OCI-LY1 (cell line): ENCODE measurements around the gene AVP.
"Not testable (repeated sequence)": the region's sequence is repeated elsewhere in the genome, so short reads cannot be mapped to it uniquely, and the experiment has no call there.

Experiments
- H2AFZ ChIP-seq: fragments of 200-600 bp; sonication (generic), shearing (Covaris generic); 2 replicates; pipeline ENCODE4 v1.6.0; 2014; ENCODE audit warnings: antibody characterized with exemption, mild to moderate bottlenecking, low read length
- H3F3A ChIP-seq: fragments of 200-600 bp; sonication (generic), shearing (Covaris generic); 2 replicates; pipeline ENCODE4 v1.6.0; 2014; ENCODE audit warnings: mild to moderate bottlenecking, antibody characterized with exemption, low read length, moderate library complexity; ENCODE audit not compliant: insufficient read depth
- H3K27ac ChIP-seq: fragments of 200-600 bp; sonication (generic); 2 replicates; pipeline ENCODE4 v1.5.1; 2014; ENCODE audit warnings: low read length, mixed run types, mild to moderate bottlenecking, low read depth; ENCODE audit not compliant: poor library complexity, severe bottlenecking
- H3K27me3 ChIP-seq: fragments of 200-600 bp; sonication (generic); 2 replicates; pipeline ENCODE4 v1.6.0; 2014; ENCODE audit warnings: antibody characterized with exemption, mild to moderate bottlenecking, low read length, moderate library complexity; ENCODE audit not compliant: insufficient read depth
- H3K36me3 ChIP-seq: fragments of 200-600 bp; sonication (generic); 2 replicates; pipeline ENCODE4 v1.6.1; 2014; ENCODE audit warnings: mild to moderate bottlenecking, antibody characterized with exemption, low read length, moderate library complexity, mixed read lengths; ENCODE audit not compliant: insufficient read depth
- H3K4me1 ChIP-seq: fragments of 200-600 bp; sonication (generic); 2 replicates; pipeline ENCODE4 v1.5.1; 2014; ENCODE audit warnings: mild to moderate bottlenecking, low read length, moderate library complexity; ENCODE audit not compliant: insufficient read depth, severe bottlenecking
- H3K4me2 ChIP-seq: fragments of 200-600 bp; sonication (generic), shearing (Covaris generic); 2 replicates; pipeline ENCODE4 v1.6.1; 2014; ENCODE audit warnings: low read length
- H3K4me3 ChIP-seq: fragments of 200-600 bp; sonication (generic); 2 replicates; pipeline ENCODE4 v1.5.1; 2014; ENCODE audit warnings: low read length, low read depth, mild to moderate bottlenecking, mixed read lengths; ENCODE audit not compliant: poor library complexity, severe bottlenecking
- H3K79me2 ChIP-seq: fragments of 200-600 bp; shearing (Covaris generic); 2 replicates; pipeline ENCODE4 v1.6.1; 2016; ENCODE audit warnings: mixed run types, low read length, mixed read lengths; ENCODE audit not compliant: insufficient read depth
- H3K9ac ChIP-seq: fragments of 200-600 bp; sonication (generic), shearing (Covaris generic); 2 replicates; pipeline ENCODE4 v1.6.1; 2014; ENCODE audit warnings: mild to moderate bottlenecking, low read length, mixed read lengths
- H3K9me2 ChIP-seq: fragments of 200-600 bp; sonication (generic), shearing (Covaris generic); 2 replicates; pipeline ENCODE4 v1.6.1; 2014; ENCODE audit warnings: low read depth, mild to moderate bottlenecking, low read length, mixed read lengths
- H3K9me3 ChIP-seq: fragments of 200-600 bp; shearing (Covaris generic); 2 replicates; pipeline ENCODE4 v1.6.1; 2014; ENCODE audit warnings: low read length, mixed read lengths
- H4K20me1 ChIP-seq: fragments of 200-600 bp; sonication (generic), shearing (Covaris generic); 2 replicates; pipeline ENCODE4 v1.6.0; 2016; ENCODE audit warnings: mild to moderate bottlenecking, low read length; ENCODE audit not compliant: insufficient read depth
- EZH2 ChIP-seq: fragments of 200-600 bp; sonication (generic), shearing (Covaris generic); IDR thresholded peaks from 2 replicates; pipeline ENCODE4 v1.8.0; 2017; ENCODE audit warnings: borderline replicate concordance, mixed run types, mild to moderate bottlenecking, antibody characterized with exemption, low read length, moderate library complexity, mixed read lengths
- TF ChIP-seq, protein P1 (sequence below): fragments of 200-600 bp; sonication (generic), shearing (Covaris generic); IDR thresholded peaks from 2 replicates; pipeline ENCODE4 v1.5.1; 2017; ENCODE audit warnings: mild to moderate bottlenecking, antibody characterized with exemption, low read length, moderate library complexity, mixed read lengths

Gene AVP

DNA sequence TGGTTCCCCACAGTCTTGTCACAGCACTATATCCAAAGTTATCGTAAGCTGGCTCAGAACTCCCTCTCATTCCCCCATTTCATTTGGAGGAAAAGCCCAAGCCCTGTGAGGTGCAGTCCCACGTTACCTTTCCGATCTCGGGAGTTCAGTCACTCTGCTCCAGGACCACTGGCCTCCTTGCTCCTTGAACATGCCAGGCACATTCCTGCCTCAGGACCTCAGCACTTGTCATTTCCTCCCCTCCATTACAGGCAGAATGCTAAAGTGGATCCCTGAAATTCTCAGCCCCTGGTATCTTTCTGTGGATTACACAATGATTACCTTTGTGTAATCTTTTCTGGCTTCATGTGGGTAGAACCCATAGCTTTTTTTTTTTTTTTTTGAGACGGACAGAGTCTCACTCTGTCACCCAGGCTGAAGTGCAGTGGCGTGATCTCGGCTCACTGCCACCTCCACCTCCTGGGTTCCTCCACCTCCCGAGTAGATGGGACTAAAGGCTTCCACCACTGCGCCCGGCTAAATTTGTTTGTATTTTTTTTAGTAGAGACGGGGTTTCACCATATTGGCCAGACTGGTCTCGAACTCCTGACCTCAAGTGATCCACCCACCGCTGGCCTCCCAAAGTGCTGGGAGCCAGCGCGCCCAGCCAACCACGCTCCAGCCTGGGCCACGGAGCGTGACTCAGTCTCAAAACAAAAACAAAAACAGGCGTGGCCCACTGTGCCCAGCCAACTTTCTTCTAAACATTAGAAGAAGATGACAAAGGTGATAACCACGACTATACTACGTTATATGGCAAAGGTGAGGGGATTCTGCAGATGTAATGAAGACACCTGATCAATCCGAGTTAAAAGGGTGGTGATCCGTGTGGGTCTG, 17.1 kb downstream of the AVP start:
- H3F3A ChIP-seq = no peaks in the 10 kb centered on the region
- H3K27me3 ChIP-seq = no peaks in the 10 kb centered on the region
- H3K27ac ChIP-seq = no peak overlapping the region
- H3K36me3 ChIP-seq = no peaks in the 10 kb centered on the region
- no peaks in the 10 kb centered on the region for H3K79me2 ChIP-seq
- no peak for TF ChIP-seq EZH2
- TF ChIP-seq, protein P1, sequence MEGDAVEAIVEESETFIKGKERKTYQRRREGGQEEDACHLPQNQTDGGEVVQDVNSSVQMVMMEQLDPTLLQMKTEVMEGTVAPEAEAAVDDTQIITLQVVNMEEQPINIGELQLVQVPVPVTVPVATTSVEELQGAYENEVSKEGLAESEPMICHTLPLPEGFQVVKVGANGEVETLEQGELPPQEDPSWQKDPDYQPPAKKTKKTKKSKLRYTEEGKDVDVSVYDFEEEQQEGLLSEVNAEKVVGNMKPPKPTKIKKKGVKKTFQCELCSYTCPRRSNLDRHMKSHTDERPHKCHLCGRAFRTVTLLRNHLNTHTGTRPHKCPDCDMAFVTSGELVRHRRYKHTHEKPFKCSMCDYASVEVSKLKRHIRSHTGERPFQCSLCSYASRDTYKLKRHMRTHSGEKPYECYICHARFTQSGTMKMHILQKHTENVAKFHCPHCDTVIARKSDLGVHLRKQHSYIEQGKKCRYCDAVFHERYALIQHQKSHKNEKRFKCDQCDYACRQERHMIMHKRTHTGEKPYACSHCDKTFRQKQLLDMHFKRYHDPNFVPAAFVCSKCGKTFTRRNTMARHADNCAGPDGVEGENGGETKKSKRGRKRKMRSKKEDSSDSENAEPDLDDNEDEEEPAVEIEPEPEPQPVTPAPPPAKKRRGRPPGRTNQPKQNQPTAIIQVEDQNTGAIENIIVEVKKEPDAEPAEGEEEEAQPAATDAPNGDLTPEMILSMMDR = no peak
- no peak overlapping the region for H3K4me3 ChIP-seq
- H3K9ac ChIP-seq = no peak overlapping the region
- no peaks in the 10 kb centered on the region for H3K4me1 ChIP-seq
- H3K4me2 ChIP-seq = no peak overlapping the region
- no peak overlapping the region for H2AFZ ChIP-seq
- no peaks in the 10 kb centered on the region for H4K20me1 ChIP-seq
- H3K9me2 ChIP-seq = no peaks in the 10 kb centered on the region
- H3K9me3 ChIP-seq = no peaks in the 10 kb centered on the region

DNA sequence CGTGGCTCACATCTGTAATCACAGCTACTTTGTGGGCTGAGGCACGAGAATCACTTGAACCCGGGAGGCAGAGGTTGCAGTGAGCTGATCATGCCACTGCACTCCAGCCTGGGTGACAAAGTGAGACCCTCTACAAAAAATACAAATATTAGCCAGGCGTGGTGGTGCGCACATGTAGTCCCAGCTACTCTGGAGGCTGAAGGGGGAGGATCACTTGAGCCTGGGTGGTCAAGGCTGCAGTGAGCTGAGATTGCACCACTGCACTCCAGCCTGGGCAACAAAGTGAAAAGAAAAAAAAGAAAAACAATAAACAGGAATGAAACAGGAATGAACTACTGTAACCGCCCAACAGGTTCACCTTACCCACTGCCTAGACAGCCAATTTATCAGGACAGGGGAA, 20.4 kb downstream of the AVP start:
- H3F3A ChIP-seq, H3K9me2 ChIP-seq, H2AFZ ChIP-seq, H3K4me2 ChIP-seq, H3K79me2 ChIP-seq, H4K20me1 ChIP-seq, H3K4me3 ChIP-seq, H3K4me1 ChIP-seq, H3K36me3 ChIP-seq, H3K27ac ChIP-seq, H3K9me3 ChIP-seq, H3K27me3 ChIP-seq, H3K9ac ChIP-seq: not testable (repeated sequence)

DNA sequence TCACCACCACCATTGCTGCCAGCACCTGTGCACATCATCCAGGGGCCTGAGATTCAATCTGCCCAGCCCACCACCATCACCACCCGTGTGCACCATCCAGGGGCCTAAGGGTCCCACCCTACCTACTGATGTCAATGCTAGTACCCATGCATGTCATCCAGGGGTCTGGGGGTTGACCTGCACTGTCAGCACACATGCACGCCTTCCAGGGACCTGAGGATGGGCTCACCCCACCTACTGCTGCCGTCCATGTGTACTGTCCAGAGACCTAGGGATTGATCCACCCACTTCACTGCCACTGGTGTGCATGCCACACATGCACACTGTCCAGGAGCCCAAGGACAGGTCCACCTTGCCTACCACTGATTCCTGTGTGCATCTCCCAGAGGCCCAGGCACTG, 25.0 kb downstream of the AVP start:
- Histone ChIP-seq H3K9ac (no peak overlapping the region), H3K79me2 (no peaks in the 10 kb centered on the region), H3K4me2 (no peak overlapping the region), H3K27me3 (no peaks in the 10 kb centered on the region), H3K27ac (no peak overlapping the region), H2AFZ (no peak overlapping the region), H3K9me2 (no peaks in the 10 kb centered on the region), H3F3A (no peaks in the 10 kb centered on the region), H3K4me3 (no peak overlapping the region), H4K20me1 (no peaks in the 10 kb centered on the region), H3K4me1 (no peaks in the 10 kb centered on the region), H3K36me3 (no peaks in the 10 kb centered on the region), H3K9me3 (no peaks in the 10 kb centered on the region)
- TF ChIP-seq EZH2 = no peak
- TF ChIP-seq, protein P1 = no peak

DNA sequence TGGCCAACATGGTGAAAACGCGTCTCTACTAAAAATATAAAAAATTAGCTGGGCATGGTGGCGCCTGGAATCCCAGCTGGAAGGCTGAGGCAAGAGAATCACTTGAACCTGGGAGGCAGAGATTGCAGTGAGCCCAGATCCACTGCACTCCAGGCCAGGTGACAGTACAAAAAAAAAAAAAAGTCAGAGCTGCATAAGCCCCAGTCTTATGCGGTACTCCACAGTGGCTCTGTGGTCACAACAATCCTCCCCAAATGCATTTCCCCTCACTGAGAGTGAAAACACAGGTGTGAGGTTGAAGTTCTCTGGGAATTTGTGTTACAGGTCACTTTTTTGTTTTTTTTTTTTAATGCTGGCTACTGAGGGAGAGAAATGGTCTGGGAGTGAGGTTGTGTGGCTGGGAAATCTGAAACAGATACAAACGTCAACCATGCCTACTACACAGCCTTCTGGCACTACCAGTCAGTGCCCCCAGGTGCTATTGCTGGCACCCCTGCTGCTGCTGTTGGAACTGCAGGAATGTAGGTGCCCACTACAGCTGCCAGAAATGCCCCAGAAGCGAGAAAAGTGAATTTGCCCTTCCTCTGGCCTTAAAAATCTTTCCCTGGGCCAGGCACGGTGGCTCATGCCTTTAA, 33.0 kb downstream of the AVP start:
- no peak overlapping the region for H3K4me3 ChIP-seq
- no peaks in the 10 kb centered on the region for H4K20me1 ChIP-seq
- no peaks in the 10 kb centered on the region for H3K27me3 ChIP-seq
- no peaks in the 10 kb centered on the region for H3K9me3 ChIP-seq
- TF ChIP-seq, protein P1 = no peak
- no peak for TF ChIP-seq EZH2
- peaks cover 34% of the 10 kb centered on the region for H3K36me3 ChIP-seq
- H3F3A ChIP-seq = peaks cover 6% of the 10 kb centered on the region
- no peak overlapping the region for H3K9ac ChIP-seq
- H3K27ac ChIP-seq = no peak overlapping the region
- peaks cover 12% of the 10 kb centered on the region for H3K4me1 ChIP-seq
- no peaks in the 10 kb centered on the region for H3K9me2 ChIP-seq
- H3K79me2 ChIP-seq = peaks cover 5% of the 10 kb centered on the region; the same call in 1 of the 2 replicates
- H3K4me2 ChIP-seq = no peak overlapping the region
- H2AFZ ChIP-seq = no peak overlapping the region
